Measurements from ENCODE around the gene SIK3.
"Not testable (repeated sequence)": the region's sequence is repeated elsewhere in the genome, so short reads cannot be mapped to it uniquely, and the experiment has no call there.

SIK3 gene

GRCh38 chr11:117074119-117074518, 24.1 kb downstream of the SIK3 start:
- DNase-seq: no peak

GRCh38 chr11:117073539-117073938, 24.7 kb downstream of the SIK3 start:
- DNase-seq: no peak

GRCh38 chr11:117072517-117073461, 25.4 kb downstream of the SIK3 start:
- DNase-seq: peak; percentile 43

- peak; percentile 46 for DNase-seq
Observed at GRCh38 chr11:117071344-117071787, 26.9 kb downstream of the SIK3 start.

- no peak for DNase-seq
Observed at GRCh38 chr11:117070016-117070415, 28.2 kb downstream of the SIK3 start.

- no peak for DNase-seq
Observed at GRCh38 chr11:117068303-117068860, 29.8 kb downstream of the SIK3 start.

- no peak for DNase-seq
Observed at GRCh38 chr11:117066959-117067358, 31.3 kb downstream of the SIK3 start.

GRCh38 chr11:117064275-117064674, 34.0 kb downstream of the SIK3 start:
- no peak for DNase-seq

- DNase-seq: no peak
Observed at GRCh38 chr11:117062498-117062897, 35.7 kb downstream of the SIK3 start.

GRCh38 chr11:117061256-117061655, 37.0 kb downstream of the SIK3 start:
- no peak for DNase-seq

- DNase-seq: no peak
Observed at GRCh38 chr11:117059611-117060148, 38.5 kb downstream of the SIK3 start.

- DNase-seq: no peak
Observed at GRCh38 chr11:117058761-117059261, 39.4 kb downstream of the SIK3 start.

GRCh38 chr11:117057727-117058126, 40.5 kb downstream of the SIK3 start:
- no peak for DNase-seq

- no peak for DNase-seq
Observed at GRCh38 chr11:117057317-117057716, 40.9 kb downstream of the SIK3 start.

- no peak for DNase-seq
Observed at GRCh38 chr11:117055469-117055868, 42.8 kb downstream of the SIK3 start.

- DNase-seq: no peak
Observed at GRCh38 chr11:117054382-117054781, 43.8 kb downstream of the SIK3 start.

- DNase-seq: no peak
Observed at GRCh38 chr11:117052196-117053149, 45.8 kb downstream of the SIK3 start.

- DNase-seq: not testable (repeated sequence)
Observed at GRCh38 chr11:117050121-117050520, 48.1 kb downstream of the SIK3 start.

- DNase-seq: not testable (repeated sequence)
Observed at GRCh38 chr11:117046627-117047026, 51.6 kb downstream of the SIK3 start.

- DNase-seq: no peak
Observed at GRCh38 chr11:117045956-117046355, 52.3 kb downstream of the SIK3 start.

GRCh38 chr11:117045196-117045595, 53.0 kb downstream of the SIK3 start:
- no peak for DNase-seq

- no peak for DNase-seq
Observed at GRCh38 chr11:117044287-117045035, 53.8 kb downstream of the SIK3 start.

All from DMS79 treated with DMSO at 0.1 percent for 48 hours (cell line).